HepG2 (cell line): ENCODE data around the gene DNAJB6. TPM values are rescaled to one million over a fixed set of nuclear protein-coding genes. Genes with fewer than 3 reads are reported as not detected.
A peak's percentile ranks its signal among the peaks of the same experiment; 100 is the strongest.

Experiments
- ATAC-seq: fragments of 200-7000 bp; cut with Tn5 transposase; 3 replicates; pipeline ENCODE4 v1.9.1; 2020; ENCODE audit warnings: mild to moderate bottlenecking, moderate library complexity
- BruUV-seq: library from RNA; stranded (reverse); fragments of 400-500 nt; replicated peaks from 2 replicates; lab custom pipeline; 2021; lab: Mats Ljungman, UMichigan
- CTCF ChIA-PET: fragments of 300-600 bp; formaldehyde crosslinking; extraction: SDS; loops from one replicate; lab custom pipeline; 2021; ENCODE audit warnings: low total read pairs, inconsistent platforms, low intra/inter-chr PET ratio; lab: Yijun Ruan, JAX
- POLR2A ChIA-PET: fragments of 350-600 bp; sonication (Branson Sonifier 250); formaldehyde crosslinking; loops from one replicate; lab custom pipeline; 2020; ENCODE audit warnings: antibody characterized with exemption, inconsistent platforms; lab: Yijun Ruan, JAX
- DNase-seq: peaks from one replicate; pipeline ENCODE4 v3.0.0-alpha.2; 2015; ENCODE audit warnings: low spot score
- FAIRE-seq: peaks from 3 replicates; lab custom pipeline; 2011; peaks lifted over from hg19 to GRCh38; lab: Jason Lieb, UNC
- H2AFZ ChIP-seq: one replicate; pipeline ENCODE4 v1.6.1; 2011; ENCODE audit warnings: low read length, inconsistent platforms
- H3K27ac ChIP-seq: fragments of 300-600 bp; 3 replicates; pipeline ENCODE4 v1.8.0; 2011; ENCODE audit warnings: mixed run types, mild to moderate bottlenecking, mixed read lengths, low read length, inconsistent platforms; ENCODE audit not compliant: insufficient read depth; ENCODE audit errors: extremely low read length
- H3K27me3 ChIP-seq, 2 experiments: fragments of 200-600 bp in 1 of 2; 2 replicates in 1 of 2; 3 replicates in 1 of 2; pipeline versions ENCODE4 v1.6.0 to v1.8.0; 2011; ENCODE audit warnings: low read length in 2 of 2, mild to moderate bottlenecking in 2 of 2, moderate library complexity in 2 of 2, inconsistent platforms in 1 of 2; ENCODE audit not compliant: insufficient read depth in 2 of 2, control insufficient read depth in 1 of 2
- H3K36me3 ChIP-seq, 2 experiments: fragments of 200-600 bp in 1 of 2; replicated peaks in 1 of 2; 2 replicates in 1 of 2; 3 replicates in 1 of 2; pipeline versions ENCODE4 v1.5.1 to v1.8.0; 2011; ENCODE audit warnings: low read length in 2 of 2, inconsistent platforms in 1 of 2; ENCODE audit not compliant: insufficient read depth in 2 of 2, control insufficient read depth in 1 of 2
- H3K4me1 ChIP-seq: 2 replicates; pipeline ENCODE4 v1.5.1; 2012; ENCODE audit warnings: low read length, inconsistent platforms; ENCODE audit not compliant: insufficient read depth
- H3K4me2 ChIP-seq: 2 replicates; pipeline ENCODE4 v1.6.0; 2011; ENCODE audit warnings: low read depth, low read length, inconsistent platforms
- H3K4me3 ChIP-seq, 3 experiments: fragments of 200-600 bp in 1 of 3; sonication (generic), shearing (Covaris generic) in 1 of 3; replicated peaks in 1 of 3; 2 replicates each; pipeline ENCODE4 v1.5.1; 2011 to 2016; ENCODE audit warnings: low read length in 3 of 3, inconsistent platforms in 2 of 3, low read depth in 2 of 3, mild to moderate bottlenecking in 2 of 3, control low read depth in 1 of 3, mixed read lengths in 1 of 3; ENCODE audit not compliant: insufficient read depth in 1 of 3
- H3K79me2 ChIP-seq: one replicate; pipeline ENCODE4 v1.6.1; 2011; ENCODE audit warnings: low read length, inconsistent platforms; ENCODE audit not compliant: insufficient read depth
- H3K9ac ChIP-seq: 2 replicates; pipeline ENCODE4 v1.6.0; 2011; ENCODE audit warnings: mild to moderate bottlenecking, low read depth, low read length, inconsistent platforms; ENCODE audit not compliant: insufficient read depth
- H3K9me3 ChIP-seq: 2 replicates; pipeline ENCODE4 v1.5.1; 2012; ENCODE audit warnings: mild to moderate bottlenecking, low read length
- H4K20me1 ChIP-seq: 2 replicates; pipeline ENCODE4 v1.6.0; 2011; ENCODE audit warnings: inconsistent platforms, mild to moderate bottlenecking, low read length, moderate library complexity; ENCODE audit not compliant: insufficient read depth
- GATAD2A ChIP-seq: IDR thresholded peaks from 2 replicates; pipeline ENCODE4 v1.6.1; 2016
- HNRNPUL1 ChIP-seq: fragments of 200-400 bp; formaldehyde crosslinking; IDR thresholded peaks from 2 replicates; pipeline ENCODE4 v1.6.1; 2017; ENCODE audit warnings: low read depth, mild to moderate bottlenecking, low read length, moderate library complexity
- MAFK ChIP-seq, 2 experiments: IDR thresholded peaks in 1 of 2; conservative IDR thresholded peaks in 1 of 2; 2 replicates each; pipeline ENCODE4 v1.6.1; 2011; ENCODE audit warnings: improper control_type of control experiment in 2 of 2, low read length in 2 of 2
- NR2F2 ChIP-seq: IDR thresholded peaks from 2 replicates; pipeline ENCODE4 v1.6.1; 2012; ENCODE audit warnings: low read depth, inconsistent platforms, borderline replicate concordance
- ZNF235 ChIP-seq: sonication (generic); formaldehyde crosslinking; IDR thresholded peaks from 2 replicates; pipeline ENCODE4 v1.8.1; 2023; ENCODE audit warnings: mild to moderate bottlenecking, missing genetic modification reagents, borderline replicate concordance
- ZNF24 ChIP-seq: fragments of 450-650 bp; IDR thresholded peaks from 2 replicates; pipeline ENCODE4 v1.6.1; 2017; ENCODE audit warnings: antibody characterized with exemption, mild to moderate bottlenecking
- WGBS: methylation state at CpG from one replicate; pipeline ENCODE4 v1.1.6; 2017; ENCODE audit warnings: low lambda C conversion rate; 5-methylcytosine and 5-hydroxymethylcytosine counted together
- in situ Hi-C: cut with HindIII; loops from 2 replicates; pipeline ENCODE4 v1.10.0; 2017; ENCODE audit warnings: low pct_unique_long_range_greater_than_20kb; ENCODE audit not compliant: extremely low pct_ligation_motif_present
- intact Hi-C: fragments of 100-400 bp; cut with micrococcal nuclease; formaldehyde crosslinking; loops from one replicate; pipeline ENCODE4 v1.10.0; 2022; ENCODE audit not compliant: unreplicated experiment
- polyA plus RNA-seq, 8 experiments: library from polyadenylated mRNA; depleted of rRNA in 3 of 8; stranded (reverse) in 7 of 8; unstranded in 1 of 8; fragments of >200 nt; fragmentation: Illumina TruSeq in 4 of 8; extraction: Trizol in 4 of 8; gene quantifications; 2 replicates each; pipeline versions ENCODE4 v1.2.1 to v1.2.3, GENCODE V29; 2011 to 2016; ENCODE audit warnings: low read depth in 4 of 8, missing spikeins in 1 of 8, mixed read lengths in 1 of 8; ENCODE audit not compliant: insufficient read depth in 1 of 8
- total RNA-seq, 5 experiments: library from RNA; depleted of rRNA; stranded (reverse); fragments of >200 nt; fragmentation: Illumina TruSeq; extraction: Trizol; gene quantifications; 2 replicates each; pipeline ENCODE4 v1.2.3, GENCODE V29; 2016; ENCODE audit warnings: low read depth in 1 of 5
- TF ChIP-seq, protein P1 (sequence below): IDR thresholded peaks from 2 replicates; pipeline ENCODE4 v1.6.1; 2018; ENCODE audit warnings: missing genetic modification reagents

The DNAJB6 gene
- total and polyA plus RNA-seq, 2 of the 13 experiments (the other 11 are each of a cell fraction or from before 2014, with no cell fraction given), result 29.9 to 53.9 TPM

- BruUV-seq, result no TSS peak
- WGBS, result 88% methylated on average over 3 of the region's 3 CpGs
- H3K79me2 ChIP-seq, result peaks cover 80% of the 10 kb centered on the region
- ChIA-PET CTCF (no interaction called here), POLR2A (no interaction called here)
- no peak overlapping the region for H3K4me3 ChIP-seq
- no peak overlapping the region for H3K4me2 ChIP-seq
- DNase-seq (no peak), FAIRE-seq (no peak), ATAC-seq (no peak)
- H3K27me3 ChIP-seq, result no peaks in the 10 kb centered on the region
- H3K27ac ChIP-seq, result no peak overlapping the region
- intact Hi-C loops (no loop called here), in situ Hi-C loops (no loop called here)
- H3K36me3 ChIP-seq, result peaks cover 24 to 74% of the 10 kb centered on the region in 2 experiments
- peaks cover 64% of the 10 kb centered on the region for H4K20me1 ChIP-seq
- H3K4me1 ChIP-seq, result no peaks in the 10 kb centered on the region
- H3K9ac ChIP-seq, result no peak overlapping the region
- H3K9me3 ChIP-seq, result no peaks in the 10 kb centered on the region
- H2AFZ ChIP-seq, result no peak overlapping the region
- TF ChIP-seq MAFK (conservative IDR thresholded peaks at IDR 0.05 in 1 of 2, IDR thresholded peaks at IDR 0.05 in 1 of 2; ENCODE audit: low read length in 2 of 2) (peak; percentile 11 to 38; a peak in 2 of 4 replicates), NR2F2 (no peak), GATAD2A (CRISPR knock-in tag) (no peak), ZNF235 (CRISPR knock-in tag) (no peak)
- TF ChIP-seq, protein P1, sequence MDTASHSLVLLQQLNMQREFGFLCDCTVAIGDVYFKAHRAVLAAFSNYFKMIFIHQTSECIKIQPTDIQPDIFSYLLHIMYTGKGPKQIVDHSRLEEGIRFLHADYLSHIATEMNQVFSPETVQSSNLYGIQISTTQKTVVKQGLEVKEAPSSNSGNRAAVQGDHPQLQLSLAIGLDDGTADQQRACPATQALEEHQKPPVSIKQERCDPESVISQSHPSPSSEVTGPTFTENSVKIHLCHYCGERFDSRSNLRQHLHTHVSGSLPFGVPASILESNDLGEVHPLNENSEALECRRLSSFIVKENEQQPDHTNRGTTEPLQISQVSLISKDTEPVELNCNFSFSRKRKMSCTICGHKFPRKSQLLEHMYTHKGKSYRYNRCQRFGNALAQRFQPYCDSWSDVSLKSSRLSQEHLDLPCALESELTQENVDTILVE (CRISPR knock-in tag), result no peak
Observed at GRCh38 chr7:157360483-157361025, 23.8 kb downstream of the DNAJB6 start.

- Histone ChIP-seq H3K4me3 (no peak overlapping the region), H3K27ac (no peak overlapping the region), H3K9me3 (no peaks in the 10 kb centered on the region), H3K36me3 (peaks cover 25 to 75% of the 10 kb centered on the region in 2 experiments), H3K79me2 (peaks cover 75% of the 10 kb centered on the region), H4K20me1 (peaks cover 56% of the 10 kb centered on the region), H2AFZ (no peak overlapping the region), H3K9ac (no peak overlapping the region), H3K4me2 (no peak overlapping the region), H3K4me1 (peaks cover 5% of the 10 kb centered on the region; the same call in 1 of the 2 replicates), H3K27me3 (no peaks in the 10 kb centered on the region)
- no TSS peak for BruUV-seq
- POLR2A ChIA-PET, result no interaction called here
- in situ Hi-C loops (no loop called here), intact Hi-C loops (no loop called here)
- FAIRE-seq (no peak), DNase-seq (no peak), ATAC-seq (no peak)
- WGBS, result 96% methylated on average over 6 of the region's 6 CpGs
- CTCF ChIA-PET, result no interaction called here
- peak; percentile 69; the same call in 1 of the 2 replicates for TF ChIP-seq ZNF24
- no peak for TF ChIP-seq HNRNPUL1
Observed at GRCh38 chr7:157361537-157361936, 24.7 kb downstream of the DNAJB6 start.
